H54 (cell line): ENCODE measurements around the gene SON.
A peak's percentile ranks its signal among the peaks of the same experiment; 100 is the strongest.
"Not testable (repeated sequence)": the region's sequence is repeated elsewhere in the genome, so short reads cannot be mapped to it uniquely, and the experiment has no call there.

ENCODE experiments used
- DNase-seq: peaks from one replicate; pipeline ENCODE4 v3.0.0; 2011; ENCODE audit warnings: low spot score, mixed read lengths; ENCODE audit not compliant: insufficient read length
- FAIRE-seq: peaks from 3 replicates; lab custom pipeline; 2011; peaks lifted over from hg19 to GRCh38; lab: Jason Lieb, UNC
- POLR2A ChIP-seq: IDR thresholded peaks from 2 replicates; pipeline ENCODE4 v1.6.1; 2011; ENCODE audit warnings: low read depth, mild to moderate bottlenecking, low read length

The SON gene

GRCh38 chr21:33578214-33578613, 35.4 kb downstream of the SON start:
- no peak for DNase-seq
- FAIRE-seq: peak; percentile 57
- TF ChIP-seq POLR2A: no peak

- no peak for TF ChIP-seq POLR2A
- FAIRE-seq (peak; percentile 45), DNase-seq (no peak)
These were observed 36.2 kb downstream of the SON start for GRCh38 chr21:33578959-33579542.

- no peak for TF ChIP-seq POLR2A
- FAIRE-seq (no peak), DNase-seq (no peak)
These were observed 41.6 kb downstream of the SON start for GRCh38 chr21:33584455-33584854.

- DNase-seq (no peak), FAIRE-seq (no peak)
- no peak for TF ChIP-seq POLR2A
These were observed 44.1 kb downstream of the SON start for GRCh38 chr21:33586927-33587326.

- no peak for FAIRE-seq
- no peak for TF ChIP-seq POLR2A
- DNase-seq: peak; percentile 62
These were observed 45.1 kb downstream of the SON start for GRCh38 chr21:33587792-33588484.

GRCh38 chr21:33588485-33589335, 45.9 kb downstream of the SON start, which contains the start of gene DONSON:
Gene DONSON, minus strand, starts transcription at chr21:33588684. Its CDS starts 43 bp downstream, at chr21:33588641.
- TF ChIP-seq POLR2A: peak; percentile 87
- no peak for FAIRE-seq
- peak; percentile 95 for DNase-seq

GRCh38 chr21:33598051-33598450, 55.2 kb downstream of the SON start:
- FAIRE-seq (no peak), DNase-seq (no peak)
- TF ChIP-seq POLR2A: no peak

- peak; percentile 38 for FAIRE-seq
- DNase-seq: no peak
- no peak for TF ChIP-seq POLR2A
These were observed 65.7 kb downstream of the SON start for GRCh38 chr21:33608559-33608958.

- TF ChIP-seq POLR2A: no peak
- FAIRE-seq (no peak), DNase-seq (no peak)
These were observed 68.3 kb downstream of the SON start for GRCh38 chr21:33611006-33611744.

GRCh38 chr21:33617565-33617964, 74.7 kb downstream of the SON start:
- FAIRE-seq: not testable (repeated sequence)

GRCh38 chr21:33618407-33618806, 75.6 kb downstream of the SON start:
- DNase-seq: no peak
- TF ChIP-seq POLR2A: no peak
- peak; percentile 6 for FAIRE-seq

More at GRCh38 chr21:33617565-33617964, 74.7 kb downstream of the SON start:
- not testable (repeated sequence) for DNase-seq

- no peak for TF ChIP-seq POLR2A
- no peak for FAIRE-seq
- no peak for DNase-seq
These were observed 76.9 kb downstream of the SON start for GRCh38 chr21:33619726-33620125.

- DNase-seq (no peak), FAIRE-seq (no peak)
- TF ChIP-seq POLR2A: no peak
These were observed 79.4 kb downstream of the SON start for GRCh38 chr21:33622253-33622652.

- not testable (repeated sequence) for DNase-seq, FAIRE-seq
These were observed 83.3 kb downstream of the SON start for GRCh38 chr21:33626151-33626550.
